Kidney glomerular epithelial cell (primary cell): ENCODE measurements around the gene SCRG1.
A peak's percentile ranks its signal among the peaks of the same experiment; 100 is the strongest.

Experiments
- DNase-seq: peaks from one replicate; lab custom pipeline; 2025; lab: John Stamatoyannopoulos, UW

The SCRG1 gene

GRCh38 chr4:173410079-173410478 is 11.2 kb upstream of the SCRG1 start:
- DNase-seq: no peak

GRCh38 chr4:173405840-173406606 is 7.1 kb upstream of the SCRG1 start:
- DNase-seq: no peak

- no peak for DNase-seq
These were observed 5.5 kb upstream of the SCRG1 start for GRCh38 chr4:173404296-173404865.

GRCh38 chr4:173403051-173403450 is 4.1 kb upstream of the SCRG1 start:
- DNase-seq: no peak

GRCh38 chr4:173401063-173401462 is 2.1 kb upstream of the SCRG1 start:
- no peak for DNase-seq

- no peak for DNase-seq
These were observed 696 bp downstream of the SCRG1 start for GRCh38 chr4:173398220-173398619.

- no peak for DNase-seq
These were observed 1.3 kb downstream of the SCRG1 start for GRCh38 chr4:173397604-173398003.

GRCh38 chr4:173391701-173392100 is 7.2 kb downstream of the SCRG1 start:
- DNase-seq: no peak

GRCh38 chr4:173386751-173387150 is 12.2 kb downstream of the SCRG1 start:
- no peak for DNase-seq

GRCh38 chr4:173382349-173382748 is 16.6 kb downstream of the SCRG1 start:
- DNase-seq: no peak

GRCh38 chr4:173381610-173382009 is 17.3 kb downstream of the SCRG1 start:
- DNase-seq: no peak

- no peak for DNase-seq
These were observed 17.9 kb downstream of the SCRG1 start for GRCh38 chr4:173380987-173381386.

- no peak for DNase-seq
These were observed 19.0 kb downstream of the SCRG1 start for GRCh38 chr4:173379929-173380328.

- no peak for DNase-seq
These were observed 24.3 kb downstream of the SCRG1 start for GRCh38 chr4:173374588-173374987.

GRCh38 chr4:173371292-173372192 is 27.4 kb downstream of the SCRG1 start:
- peak; percentile 67 for DNase-seq

- peak; percentile 95 for DNase-seq
These were observed 28.2 kb downstream of the SCRG1 start, which contains the start of gene SAP30 for GRCh38 chr4:173370477-173371291. Gene SAP30 (plus strand): TSS chr4:173370954. CDS start chr4:173371183, 229 bp downstream.

GRCh38 chr4:173370130-173370476 is 28.8 kb downstream of the SCRG1 start:
- DNase-seq: no peak

GRCh38 chr4:173367946-173368345 is 31.0 kb downstream of the SCRG1 start:
- DNase-seq: no peak

GRCh38 chr4:173367285-173367684 is 31.6 kb downstream of the SCRG1 start:
- DNase-seq: no peak

GRCh38 chr4:173365359-173365996 is 33.4 kb downstream of the SCRG1 start:
- DNase-seq: no peak

- no peak for DNase-seq
These were observed 36.2 kb downstream of the SCRG1 start for GRCh38 chr4:173362666-173363065.
